AG10803 (cell line): ENCODE measurements around the gene PGGT1B.
A peak's percentile ranks its signal among the peaks of the same experiment; 100 is the strongest.

Experiments
- DNase-seq: peaks from one replicate; pipeline ENCODE4 v3.0.0; 2010; ENCODE audit warnings: low read depth
- H3K4me3 ChIP-seq: 2 replicates; pipeline ENCODE4 v1.5.1; 2011; ENCODE audit warnings: mild to moderate bottlenecking, low read length, control low read depth
- TF ChIP-seq, protein P1 (sequence below): conservative IDR thresholded peaks from 2 replicates; pipeline ENCODE4 v1.5.1; 2011; ENCODE audit warnings: mild to moderate bottlenecking, low read length, control low read depth, inconsistent platforms

Gene PGGT1B

DNA sequence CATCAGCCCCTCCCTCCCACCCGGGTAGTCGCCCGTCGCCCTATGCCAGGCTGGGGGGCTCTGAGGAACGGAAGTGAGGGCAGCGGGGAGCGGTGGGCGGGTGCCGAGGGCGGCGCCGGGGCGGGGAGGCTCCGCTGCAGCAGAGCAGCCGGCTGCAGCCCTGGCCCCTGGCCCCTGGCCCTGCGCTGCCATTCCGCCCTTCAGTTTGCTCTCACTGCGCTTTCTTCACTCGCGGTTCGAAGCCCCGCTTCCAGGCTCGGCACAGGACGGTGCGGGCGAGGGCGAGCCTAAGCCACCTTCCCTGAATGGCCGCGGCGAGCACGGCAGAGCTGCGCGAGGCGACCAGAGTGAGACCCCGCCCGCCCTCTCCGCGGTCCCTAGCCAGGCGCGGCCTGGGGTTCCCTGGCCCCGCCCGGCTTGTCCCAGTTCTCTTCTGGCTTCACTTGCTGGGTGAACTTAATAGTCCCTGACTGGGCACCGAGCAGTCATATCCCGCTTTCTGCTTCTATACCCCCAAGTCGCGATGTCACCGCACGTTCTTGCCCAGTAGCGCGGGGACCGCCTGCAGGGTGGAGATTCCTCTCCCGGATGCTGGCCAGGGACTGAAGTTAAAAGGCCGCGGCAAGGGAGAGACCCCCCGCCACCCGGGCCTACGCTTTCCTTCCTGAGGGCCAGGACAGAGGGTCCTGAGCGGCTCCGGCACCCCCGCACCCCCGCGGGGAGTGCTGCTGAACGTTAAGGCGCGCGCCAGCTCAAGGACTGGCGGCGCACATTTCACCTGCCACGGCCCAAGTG is 92.3 kb downstream of the PGGT1B start:
- peak overlapping the region; percentile 74 for H3K4me3 ChIP-seq
- TF ChIP-seq, protein P1, sequence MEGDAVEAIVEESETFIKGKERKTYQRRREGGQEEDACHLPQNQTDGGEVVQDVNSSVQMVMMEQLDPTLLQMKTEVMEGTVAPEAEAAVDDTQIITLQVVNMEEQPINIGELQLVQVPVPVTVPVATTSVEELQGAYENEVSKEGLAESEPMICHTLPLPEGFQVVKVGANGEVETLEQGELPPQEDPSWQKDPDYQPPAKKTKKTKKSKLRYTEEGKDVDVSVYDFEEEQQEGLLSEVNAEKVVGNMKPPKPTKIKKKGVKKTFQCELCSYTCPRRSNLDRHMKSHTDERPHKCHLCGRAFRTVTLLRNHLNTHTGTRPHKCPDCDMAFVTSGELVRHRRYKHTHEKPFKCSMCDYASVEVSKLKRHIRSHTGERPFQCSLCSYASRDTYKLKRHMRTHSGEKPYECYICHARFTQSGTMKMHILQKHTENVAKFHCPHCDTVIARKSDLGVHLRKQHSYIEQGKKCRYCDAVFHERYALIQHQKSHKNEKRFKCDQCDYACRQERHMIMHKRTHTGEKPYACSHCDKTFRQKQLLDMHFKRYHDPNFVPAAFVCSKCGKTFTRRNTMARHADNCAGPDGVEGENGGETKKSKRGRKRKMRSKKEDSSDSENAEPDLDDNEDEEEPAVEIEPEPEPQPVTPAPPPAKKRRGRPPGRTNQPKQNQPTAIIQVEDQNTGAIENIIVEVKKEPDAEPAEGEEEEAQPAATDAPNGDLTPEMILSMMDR, result no peak
- DNase-seq, result peak; percentile 6

DNA sequence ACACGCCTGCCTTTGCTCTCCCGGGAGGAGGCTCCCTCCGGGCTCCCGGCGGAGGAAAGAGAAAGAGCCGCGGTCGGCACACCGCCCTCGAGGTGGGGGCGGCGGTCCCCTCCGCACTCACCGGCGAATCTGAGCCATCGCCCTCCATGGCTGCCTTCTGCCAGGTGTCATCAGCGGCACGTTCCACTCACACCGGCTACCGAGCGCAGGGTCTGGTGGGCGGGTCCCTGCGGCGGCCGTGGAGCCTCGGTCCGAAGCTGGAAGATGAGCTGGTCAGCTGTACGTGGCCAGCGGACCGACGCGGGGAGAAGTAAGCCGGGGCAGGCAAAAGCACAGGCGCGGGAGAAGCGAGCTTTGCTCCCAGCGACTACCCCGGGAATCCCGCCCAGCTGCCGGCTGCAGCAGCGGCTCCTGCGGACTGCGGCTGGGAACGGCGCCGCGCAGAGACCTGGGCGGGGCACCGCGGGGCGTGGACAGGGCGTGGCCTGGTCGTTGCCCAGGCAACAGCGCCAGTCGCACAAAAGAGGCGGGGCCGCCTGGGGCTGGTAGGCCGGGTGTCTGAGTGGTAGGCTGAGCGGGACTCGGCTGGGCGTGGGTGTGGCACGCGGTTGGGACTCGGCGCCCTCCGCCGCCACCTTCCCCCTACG is 93.1 kb downstream of the PGGT1B start, which contains the start of gene TRIM36:
TSS of gene TRIM36 (minus strand) at position 422 of the 647 bp plus-strand sequence. CDS start at position 148, 274 bp downstream.
- peak; percentile 80 for DNase-seq
- peak within 1 kb of the TSS; percentile 74 for H3K4me3 ChIP-seq
- TF ChIP-seq, protein P1, result no peak

DNA sequence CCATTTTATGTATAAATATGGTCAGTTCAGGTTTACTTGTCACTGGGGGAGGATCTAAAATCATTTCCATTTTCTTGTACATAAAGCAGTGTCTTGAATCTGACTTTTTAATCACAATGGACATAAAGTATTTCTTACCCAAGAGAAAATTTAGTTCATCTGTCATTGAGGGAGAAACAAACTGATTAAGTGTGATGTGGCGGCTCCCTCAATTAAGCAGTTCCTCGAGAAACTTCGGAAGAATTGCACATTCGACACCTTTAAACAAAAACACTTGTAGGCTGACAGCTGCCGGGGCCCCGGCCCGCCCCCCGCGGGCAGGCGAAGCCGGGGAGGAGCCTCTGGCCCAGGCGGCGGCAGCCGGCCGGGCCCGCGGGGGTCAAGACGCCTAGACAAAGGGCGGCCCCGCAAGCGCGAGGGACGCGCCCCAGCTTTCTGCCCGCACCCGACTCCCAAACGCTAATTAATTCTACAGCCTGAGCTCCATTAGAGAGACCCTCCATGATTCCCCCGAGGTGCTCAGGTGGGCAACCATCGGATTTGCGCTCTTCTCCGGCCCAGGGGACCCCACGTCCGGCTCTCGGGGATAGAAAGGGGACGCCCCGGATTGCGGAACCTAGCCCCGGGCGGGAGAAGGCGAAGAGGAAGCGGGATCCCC is 93.7 kb downstream of the PGGT1B start:
- peak overlapping the region; percentile 74 for H3K4me3 ChIP-seq
- TF ChIP-seq, protein P1, result no peak
- DNase-seq, result no peak

DNA sequence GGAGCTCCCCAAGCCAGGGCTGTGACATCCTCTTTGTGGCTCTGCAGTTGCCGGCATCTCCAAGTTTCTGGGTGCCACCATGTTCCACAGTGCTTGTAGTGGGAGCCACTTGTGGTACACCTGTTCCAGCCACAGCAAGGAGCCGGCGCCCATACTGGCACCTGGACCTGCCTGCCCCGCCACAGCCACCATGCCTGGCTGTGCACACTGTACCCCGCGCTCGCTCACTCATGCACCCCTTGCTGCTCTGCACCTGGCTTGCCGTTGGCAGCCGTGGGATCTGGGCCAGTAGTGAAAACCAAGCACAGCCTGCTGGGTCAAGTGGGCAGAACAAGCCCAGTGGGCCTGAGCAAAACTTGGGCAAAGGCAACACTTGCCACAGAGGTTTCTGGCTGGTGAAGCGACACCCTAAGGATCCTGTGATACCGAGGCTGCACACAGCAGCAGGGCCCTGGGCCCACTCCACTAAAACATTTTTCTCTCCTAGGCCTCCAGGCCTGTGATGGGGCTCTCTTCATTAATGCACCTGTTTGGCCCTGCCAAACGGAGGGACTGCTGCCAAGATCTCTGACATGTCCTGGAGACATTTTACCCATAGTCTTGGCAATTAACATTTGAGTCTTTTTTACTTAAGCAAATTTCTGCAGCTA is 95.8 kb downstream of the PGGT1B start:
- TF ChIP-seq, protein P1, result no peak
- no peak for DNase-seq
- no peak overlapping the region for H3K4me3 ChIP-seq

DNA sequence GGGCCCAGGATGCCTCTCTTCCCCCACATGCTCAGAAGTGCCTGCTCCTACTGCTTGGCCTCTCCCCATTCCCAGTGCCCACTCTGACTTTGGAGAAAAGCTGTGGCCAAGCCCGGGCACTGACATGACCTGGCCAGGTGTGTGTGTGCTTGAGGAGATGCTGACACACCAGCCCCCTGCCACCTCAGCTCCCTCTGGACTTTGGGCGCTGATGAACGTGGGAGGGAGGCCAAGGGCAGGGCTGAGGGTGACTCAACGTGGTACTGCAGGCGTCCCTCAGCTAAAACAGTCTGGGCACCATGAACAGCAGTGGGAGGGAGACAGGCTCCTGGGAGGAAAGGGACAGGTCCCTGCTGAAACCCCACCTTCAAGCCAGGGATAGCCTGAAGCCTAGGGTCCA is 96.9 kb downstream of the PGGT1B start:
- H3K4me3 ChIP-seq, result no peak overlapping the region
- DNase-seq, result no peak
- TF ChIP-seq, protein P1, result no peak

DNA sequence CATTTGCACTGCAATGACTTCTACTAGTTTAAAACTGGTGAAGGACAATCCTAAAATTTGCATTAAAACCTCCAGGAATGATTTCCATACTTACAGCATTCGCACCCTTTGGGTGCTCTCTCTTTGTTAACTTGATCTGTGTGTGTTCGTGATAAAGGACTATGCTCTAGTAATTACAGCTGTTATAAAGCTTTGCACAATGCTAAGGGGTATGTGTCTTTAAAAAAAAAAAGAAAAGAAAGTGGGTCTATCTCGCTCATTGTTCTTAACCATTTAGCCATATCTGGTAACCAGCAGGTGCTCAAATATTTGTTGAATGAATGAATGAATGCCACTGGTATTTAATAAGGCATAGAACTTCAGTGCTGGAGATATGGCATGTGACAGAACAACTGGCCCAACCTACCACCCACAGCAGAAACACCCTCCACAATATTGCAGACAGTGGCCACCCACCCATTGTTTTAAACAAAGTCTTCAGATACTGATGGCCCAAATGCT is 101.7 kb downstream of the PGGT1B start:
- TF ChIP-seq, protein P1, result no peak
- DNase-seq, result no peak
- no peak overlapping the region for H3K4me3 ChIP-seq
